Transverse colon (tissue), 4 donors: ENCODE data around the gene GPC6.

Experiments used
- POLR2A ChIP-seq: fragments of 450-650 bp; IDR thresholded peaks from one replicate; pipeline ENCODE4 v1.6.1; 2016; ENCODE audit warnings: antibody characterized with exemption, mild to moderate bottlenecking, moderate library complexity
- POLR2AphosphoS5 ChIP-seq, 3 donors: sonication (generic); formaldehyde crosslinking; IDR thresholded peaks; one replicate each; pipeline ENCODE4 v1.6.1; 2016; ENCODE audit warnings: antibody characterized with exemption in 3 of 3
- TF ChIP-seq, protein P1 (sequence below), 5 experiments: fragments of 200-600 bp in 3 of 5; fragments of 450-650 bp in 2 of 5; sonication (generic) in 3 of 5; IDR thresholded peaks; 1 replicate in 2 of 5; 2 replicates in 3 of 5; pipeline ENCODE4 v1.5.1; 2016 to 2017; ENCODE audit warnings: antibody characterized with exemption in 5 of 5, inconsistent platforms in 3 of 5, mild to moderate bottlenecking in 2 of 5, moderate library complexity in 1 of 5

DNA sequence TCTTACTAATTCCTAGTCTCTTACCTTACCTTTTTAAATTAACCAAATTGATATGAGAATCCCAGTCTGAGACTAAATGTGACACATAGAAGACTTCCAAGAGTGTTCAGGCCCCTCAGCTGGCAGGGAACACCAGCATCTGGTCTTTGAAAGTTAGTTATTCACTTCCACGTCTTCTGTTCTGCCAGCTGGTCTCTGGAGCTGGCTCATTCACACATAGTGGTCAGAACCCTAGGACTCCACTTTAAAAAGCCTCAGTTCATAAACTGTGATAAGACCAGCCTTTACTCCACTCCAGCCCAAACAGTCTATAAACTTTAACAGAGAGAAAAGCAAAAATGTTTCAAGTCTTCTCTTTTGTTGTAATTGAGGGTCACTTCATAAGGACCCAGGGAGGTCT is 989.9 kb downstream of the GPC6 start:
- TF ChIP-seq, protein P1, sequence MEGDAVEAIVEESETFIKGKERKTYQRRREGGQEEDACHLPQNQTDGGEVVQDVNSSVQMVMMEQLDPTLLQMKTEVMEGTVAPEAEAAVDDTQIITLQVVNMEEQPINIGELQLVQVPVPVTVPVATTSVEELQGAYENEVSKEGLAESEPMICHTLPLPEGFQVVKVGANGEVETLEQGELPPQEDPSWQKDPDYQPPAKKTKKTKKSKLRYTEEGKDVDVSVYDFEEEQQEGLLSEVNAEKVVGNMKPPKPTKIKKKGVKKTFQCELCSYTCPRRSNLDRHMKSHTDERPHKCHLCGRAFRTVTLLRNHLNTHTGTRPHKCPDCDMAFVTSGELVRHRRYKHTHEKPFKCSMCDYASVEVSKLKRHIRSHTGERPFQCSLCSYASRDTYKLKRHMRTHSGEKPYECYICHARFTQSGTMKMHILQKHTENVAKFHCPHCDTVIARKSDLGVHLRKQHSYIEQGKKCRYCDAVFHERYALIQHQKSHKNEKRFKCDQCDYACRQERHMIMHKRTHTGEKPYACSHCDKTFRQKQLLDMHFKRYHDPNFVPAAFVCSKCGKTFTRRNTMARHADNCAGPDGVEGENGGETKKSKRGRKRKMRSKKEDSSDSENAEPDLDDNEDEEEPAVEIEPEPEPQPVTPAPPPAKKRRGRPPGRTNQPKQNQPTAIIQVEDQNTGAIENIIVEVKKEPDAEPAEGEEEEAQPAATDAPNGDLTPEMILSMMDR (IDR thresholded peaks at IDR 0.05), result no peak
- TF ChIP-seq POLR2A (no peak), POLR2AphosphoS5 (IDR thresholded peaks at IDR 0.05) (no peak)
